SK-N-SH (cell line): ENCODE data around the gene PUM1.

ENCODE experiments used
- CHD2 ChIP-seq: fragments of 150-350 bp; IDR thresholded peaks from 2 replicates; pipeline ENCODE4 v1.6.1; 2018; ENCODE audit warnings: low read length; ENCODE audit not compliant: partially characterized antibody
- CTCF ChIP-seq: fragments of 200-600 bp; sonication (generic); IDR thresholded peaks from 2 replicates; pipeline ENCODE4 v1.6.1; 2017; ENCODE audit warnings: antibody characterized with exemption, mild to moderate bottlenecking, moderate library complexity
- ELF1 ChIP-seq: IDR thresholded peaks from 2 replicates; pipeline ENCODE4 v1.4.0; 2012
- EZH2phosphoT487 ChIP-seq: fragments of 200-600 bp; sonication (generic); IDR thresholded peaks from 2 replicates; pipeline ENCODE4 v1.6.1; 2017; ENCODE audit warnings: low read depth, mixed run types, mild to moderate bottlenecking, antibody characterized with exemption, moderate library complexity, borderline replicate concordance
- JUND ChIP-seq: IDR thresholded peaks from 2 replicates; pipeline ENCODE4 v1.4.0; 2012
- MAX ChIP-seq: IDR thresholded peaks from 2 replicates; pipeline ENCODE4 v1.4.0; 2012; ENCODE audit warnings: low read depth
- MEF2A ChIP-seq: IDR thresholded peaks from 2 replicates; pipeline ENCODE4 v1.4.0; 2012; ENCODE audit warnings: low read depth, borderline replicate concordance
- MXI1 ChIP-seq: IDR thresholded peaks from 2 replicates; pipeline ENCODE4 v1.6.1; 2012; ENCODE audit warnings: mild to moderate bottlenecking, low read depth, low read length, improper control_type of control experiment
- POLR2AphosphoS5 ChIP-seq: IDR thresholded peaks from 2 replicates; pipeline ENCODE4 v1.6.1; 2012; ENCODE audit warnings: low read depth, low read length
- RAD21 ChIP-seq: IDR thresholded peaks from 2 replicates; pipeline ENCODE4 v1.6.1; 2012; ENCODE audit warnings: mild to moderate bottlenecking, low read length
- RCOR1 ChIP-seq: fragments of 150-350 bp; IDR thresholded peaks from 2 replicates; pipeline ENCODE4 v1.6.1; 2017; ENCODE audit warnings: antibody characterized with exemption, low read length
- RFX5 ChIP-seq: IDR thresholded peaks from 2 replicates; pipeline ENCODE4 v1.6.1; 2012; ENCODE audit warnings: mild to moderate bottlenecking, improper control_type of control experiment, low read length
- TF ChIP-seq, protein P1 (sequence below): IDR thresholded peaks from 2 replicates; pipeline ENCODE4 v1.4.0; 2012; ENCODE audit warnings: low read depth, borderline replicate concordance
- TF ChIP-seq, protein P2 (sequence below): fragments of 150-350 bp; IDR thresholded peaks from 2 replicates; pipeline ENCODE4 v1.6.1; 2017; ENCODE audit warnings: antibody characterized with exemption, low read length, low read depth, borderline replicate concordance

GRCh38 chr1:30916296-30916695, 149.2 kb downstream of the PUM1 start:
- no peak for TF ChIP-seq CTCF
- no peak for TF ChIP-seq MAX
- TF ChIP-seq RCOR1, result no peak
- TF ChIP-seq, protein P1, sequence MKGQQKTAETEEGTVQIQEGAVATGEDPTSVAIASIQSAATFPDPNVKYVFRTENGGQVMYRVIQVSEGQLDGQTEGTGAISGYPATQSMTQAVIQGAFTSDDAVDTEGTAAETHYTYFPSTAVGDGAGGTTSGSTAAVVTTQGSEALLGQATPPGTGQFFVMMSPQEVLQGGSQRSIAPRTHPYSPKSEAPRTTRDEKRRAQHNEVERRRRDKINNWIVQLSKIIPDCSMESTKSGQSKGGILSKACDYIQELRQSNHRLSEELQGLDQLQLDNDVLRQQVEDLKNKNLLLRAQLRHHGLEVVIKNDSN, result no peak
- no peak for TF ChIP-seq MEF2A
- TF ChIP-seq, protein P2, sequence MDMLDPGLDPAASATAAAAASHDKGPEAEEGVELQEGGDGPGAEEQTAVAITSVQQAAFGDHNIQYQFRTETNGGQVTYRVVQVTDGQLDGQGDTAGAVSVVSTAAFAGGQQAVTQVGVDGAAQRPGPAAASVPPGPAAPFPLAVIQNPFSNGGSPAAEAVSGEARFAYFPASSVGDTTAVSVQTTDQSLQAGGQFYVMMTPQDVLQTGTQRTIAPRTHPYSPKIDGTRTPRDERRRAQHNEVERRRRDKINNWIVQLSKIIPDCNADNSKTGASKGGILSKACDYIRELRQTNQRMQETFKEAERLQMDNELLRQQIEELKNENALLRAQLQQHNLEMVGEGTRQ, result no peak
- TF ChIP-seq CHD2, result no peak
- TF ChIP-seq RAD21, result no peak
- no peak for TF ChIP-seq POLR2AphosphoS5
- TF ChIP-seq ELF1, result no peak
- no peak for TF ChIP-seq RFX5
- TF ChIP-seq EZH2phosphoT487, result no peak
- no peak for TF ChIP-seq MXI1
- TF ChIP-seq JUND, result no peak
